Common myeloid progenitor, CD34-positive (primary cell): ENCODE data around the gene WDSUB1.

Experiments used
- CTCF ChIA-PET: fragments of 350-600 bp; sonication (Branson Sonifier 250); formaldehyde crosslinking; loops from one replicate; lab custom pipeline; 2021; ENCODE audit warnings: antibody characterized with exemption; lab: Charles Lee
- POLR2A ChIA-PET: fragments of 350-600 bp; sonication (Branson Sonifier 250); formaldehyde crosslinking; loops from one replicate; lab custom pipeline; 2021; ENCODE audit warnings: antibody characterized with exemption; lab: Charles Lee
- DNase-seq, 3 donors: peaks; one replicate each; pipeline versions ENCODE4 v3.0.0 to v3.0.0-alpha.2; 2013
- H3K27ac ChIP-seq, 2 experiments: 1 replicate in 1 of 2; 2 replicates in 1 of 2; pipeline ENCODE4 v1.7.0; 2013; ENCODE audit warnings: inconsistent platforms in 2 of 2, low read length in 2 of 2, mild to moderate bottlenecking in 2 of 2, low read depth in 1 of 2, moderate library complexity in 1 of 2; ENCODE audit not compliant: severe bottlenecking in 2 of 2, insufficient read depth in 1 of 2, poor library complexity in 1 of 2
- H3K27me3 ChIP-seq, 5 experiments: replicated peaks in 2 of 5; 1 replicate in 3 of 5; 2 replicates in 2 of 5; pipeline versions ENCODE4 v1.6.1 to v1.7.0; 2013; ENCODE audit warnings: low read length in 4 of 5, mild to moderate bottlenecking in 2 of 5, moderate library complexity in 2 of 5, inconsistent platforms in 1 of 5; ENCODE audit not compliant: insufficient read depth in 5 of 5, control insufficient read depth in 4 of 5
- H3K36me3 ChIP-seq, 4 experiments: 1 replicate in 2 of 4; 2 replicates in 2 of 4; pipeline versions ENCODE4 v1.6.1 to v1.7.0; 2013; ENCODE audit warnings: low read length in 3 of 4, control low read depth in 1 of 4, mild to moderate bottlenecking in 1 of 4; ENCODE audit not compliant: control insufficient read depth in 4 of 4, insufficient read depth in 4 of 4
- H3K4me1 ChIP-seq, 4 experiments: 1 replicate in 3 of 4; 2 replicates in 1 of 4; pipeline versions ENCODE4 v1.6.1 to v1.7.1; 2013; ENCODE audit warnings: low read length in 3 of 4, mild to moderate bottlenecking in 3 of 4, control low read depth in 1 of 4, inconsistent platforms in 1 of 4, moderate library complexity in 1 of 4; ENCODE audit not compliant: control insufficient read depth in 4 of 4, insufficient read depth in 4 of 4; ENCODE audit errors: control extremely low read depth in 1 of 4
- H3K4me3 ChIP-seq, 7 experiments: 1 replicate in 4 of 7; 2 replicates in 3 of 7; pipeline versions ENCODE4 v1.5.1 to v1.7.0; 2013; ENCODE audit warnings: mild to moderate bottlenecking in 7 of 7, low read length in 6 of 7, moderate library complexity in 6 of 7, inconsistent platforms in 2 of 7, low read depth in 2 of 7, control low read depth in 1 of 7; ENCODE audit not compliant: insufficient read depth in 4 of 7, control insufficient read depth in 1 of 7; ENCODE audit errors: extremely low read depth in 1 of 7
- H3K9me3 ChIP-seq, 5 experiments: 1 replicate in 4 of 5; 2 replicates in 1 of 5; pipeline versions ENCODE4 v1.6.1 to v1.7.1; 2013; ENCODE audit warnings: low read length in 4 of 5, mild to moderate bottlenecking in 2 of 5, inconsistent platforms in 1 of 5, low read depth in 1 of 5, moderate library complexity in 1 of 5; ENCODE audit not compliant: control insufficient read depth in 4 of 5, insufficient read depth in 2 of 5; ENCODE audit errors: control extremely low read depth in 1 of 5
- WGBS: methylation state at CpG from one replicate; pipeline ENCODE4 v1.1.5; 2013; ENCODE audit not compliant: insufficient coverage; 5-methylcytosine and 5-hydroxymethylcytosine counted together

WDSUB1 gene

DNA sequence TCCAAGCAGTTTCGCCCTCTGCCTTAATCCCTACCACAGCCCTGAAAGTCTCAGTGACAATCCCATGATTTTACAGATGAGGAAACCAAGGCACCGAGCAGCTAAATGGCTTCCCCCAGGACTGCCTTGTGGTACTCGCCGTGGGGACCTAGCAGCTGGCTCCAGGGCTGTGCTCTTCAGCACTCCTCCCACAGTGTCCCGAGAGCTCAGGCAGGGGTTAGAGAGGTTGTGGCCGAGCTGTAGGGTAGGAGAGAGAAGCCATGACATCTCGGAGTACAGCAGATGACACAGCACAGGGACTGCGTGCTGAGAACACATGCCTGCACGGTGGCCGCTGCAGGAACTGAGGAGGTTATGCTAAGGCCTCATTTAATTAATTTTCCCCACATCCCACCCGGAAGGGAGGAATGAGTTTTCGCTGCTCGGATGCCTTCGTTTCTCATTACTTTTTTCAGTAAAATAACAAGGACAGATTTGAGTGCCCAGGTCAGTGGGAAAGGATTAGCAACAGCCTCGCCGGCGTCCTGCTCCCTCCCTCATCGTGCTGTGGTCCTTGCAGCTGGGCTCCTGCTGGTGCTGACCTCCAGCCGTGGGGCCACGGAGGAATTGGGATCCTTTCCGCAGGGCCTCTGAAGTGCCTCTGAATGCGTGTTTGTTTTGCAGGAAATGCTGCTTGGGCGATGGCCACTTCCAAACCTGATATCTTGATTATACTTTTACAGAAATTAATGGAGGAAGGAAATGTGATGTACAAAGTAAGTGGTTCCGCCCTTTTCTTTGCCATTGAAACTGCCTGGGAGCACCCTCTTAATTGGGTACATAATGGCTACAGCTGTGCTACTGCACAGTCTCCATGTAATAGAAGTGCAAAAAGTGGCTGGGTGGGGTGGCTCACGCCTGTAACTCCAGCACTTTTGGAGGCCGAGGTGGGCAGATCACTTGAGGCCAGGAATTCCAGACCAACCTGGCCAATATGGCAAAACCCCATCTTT is 61.2 kb downstream of the WDSUB1 start:
- ChIA-PET CTCF (interaction anchor here (0.6 to 1.4 kb wide), 3 partner anchors 24 to 192 kb away, joined by 3 to 7 read pairs (median 4); partner anchors contain the start of gene WDSUB1), POLR2A (no interaction called here)
- no peak overlapping the region for H3K27ac ChIP-seq
- DNase-seq, result no peak
- no peaks in the 10 kb centered on the region for H3K27me3 ChIP-seq
- H3K4me3 ChIP-seq, result no peak overlapping the region
- 96% methylated on average over 17 of the region's 26 CpGs for WGBS
- H3K4me1 ChIP-seq, result peaks cover 0 to 6% (median 4%) of the 10 kb centered on the region in 4 experiments
- peaks cover 0 to 53% (median 27%) of the 10 kb centered on the region in 4 experiments for H3K36me3 ChIP-seq
- H3K9me3 ChIP-seq, result no peaks in the 10 kb centered on the region

DNA sequence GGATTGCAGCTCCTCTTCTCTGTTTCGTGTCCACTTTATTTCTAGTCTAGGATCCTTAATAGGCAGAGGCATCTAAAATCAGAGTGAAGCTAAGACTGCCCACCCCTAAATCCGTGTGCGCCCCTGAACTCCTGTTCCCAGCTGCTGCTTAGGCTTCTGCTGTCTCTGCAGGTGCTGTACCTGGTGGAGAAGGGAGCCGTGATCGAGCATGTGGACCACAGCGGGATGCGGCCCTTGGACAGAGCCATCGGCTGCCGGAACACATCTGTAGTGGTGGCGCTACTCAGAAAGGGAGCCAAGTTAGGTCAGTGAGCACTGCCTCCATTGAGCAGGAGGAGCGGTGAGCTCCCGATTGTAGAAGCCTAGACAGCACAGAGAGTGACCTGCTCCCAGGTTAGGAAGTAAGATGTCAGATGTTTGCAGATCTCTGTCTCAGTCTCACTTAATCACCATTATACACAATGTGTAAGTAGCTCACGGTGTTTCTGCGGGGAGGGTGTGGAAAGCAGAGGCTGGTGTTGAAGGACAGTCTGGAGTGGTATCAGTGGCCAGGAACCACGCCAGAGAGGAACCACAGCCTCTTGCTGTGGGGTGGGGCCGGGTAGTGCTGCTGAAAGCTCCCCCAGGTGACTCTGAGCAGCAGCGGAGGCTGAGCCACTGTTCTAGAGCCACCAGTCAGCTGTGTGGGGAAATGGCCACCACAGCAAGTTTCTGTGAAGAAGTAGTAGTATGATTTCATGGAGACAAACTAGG is 62.3 kb downstream of the WDSUB1 start:
- no peak for DNase-seq
- CTCF ChIA-PET, result interaction anchor here (0.8 to 1.8 kb wide), 3 partner anchors 9 to 62 kb away, joined by 4 to 7 read pairs (median 5); partner anchors contain the start of gene WDSUB1
- Histone ChIP-seq H3K27ac (no peak overlapping the region), H3K9me3 (no peaks in the 10 kb centered on the region), H3K4me3 (no peak overlapping the region), H3K36me3 (peaks cover 0 to 50% (median 22%) of the 10 kb centered on the region in 4 experiments), H3K4me1 (peaks cover 0 to 6% (median 4%) of the 10 kb centered on the region in 4 experiments), H3K27me3 (no peaks in the 10 kb centered on the region)
- 97% methylated on average over 14 of the region's 17 CpGs for WGBS
- POLR2A ChIA-PET, result interaction anchor here (0.6 kb wide), 1 partner anchor 155 kb away, joined by 3 read pairs; no protein-coding TSS in a partner anchor

DNA sequence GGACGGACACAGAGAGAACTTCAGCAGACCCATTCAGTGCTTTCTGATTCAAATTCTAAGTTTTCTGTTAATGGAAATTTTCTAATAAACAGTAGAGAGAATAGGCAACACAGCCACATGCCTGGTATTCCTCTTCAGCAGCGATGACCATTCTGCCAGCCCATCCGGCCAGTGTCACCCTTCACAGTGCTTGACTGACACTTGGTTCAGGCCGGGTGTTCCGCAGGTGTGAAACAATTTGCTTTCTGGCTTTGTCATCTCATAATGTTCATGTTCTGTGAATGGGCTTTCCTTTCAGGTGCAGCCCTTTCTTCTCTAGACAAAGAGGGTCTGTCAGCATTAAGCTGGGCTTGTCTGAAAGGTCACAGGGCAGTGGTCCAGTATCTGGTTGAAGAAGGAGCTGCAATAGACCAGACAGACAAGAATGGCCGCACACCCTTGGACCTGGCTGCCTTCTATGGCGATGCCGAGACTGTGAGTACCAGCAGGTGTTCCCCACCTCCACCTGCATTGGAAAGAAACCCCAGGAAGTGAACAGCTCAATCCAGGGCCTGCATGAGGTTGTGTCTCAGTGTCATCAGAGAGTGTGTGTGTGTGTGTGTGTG is 67.0 kb downstream of the WDSUB1 start:
- Histone ChIP-seq H3K9me3 (no peaks in the 10 kb centered on the region), H3K36me3 (peaks cover 6 to 53% (median 37%) of the 10 kb centered on the region in 4 experiments), H3K4me3 (no peak overlapping the region), H3K27ac (no peak overlapping the region), H3K27me3 (no peaks in the 10 kb centered on the region), H3K4me1 (no peaks in the 10 kb centered on the region)
- CTCF ChIA-PET, result interaction anchor here (0.6 to 1.2 kb wide), 2 partner anchors 12 to 1957 kb away, joined by 4 read pairs; no protein-coding TSS in a partner anchor
- no peak for DNase-seq
- POLR2A ChIA-PET, result no interaction called here
- 95% methylated on average over 8 of the region's 8 CpGs for WGBS

DNA sequence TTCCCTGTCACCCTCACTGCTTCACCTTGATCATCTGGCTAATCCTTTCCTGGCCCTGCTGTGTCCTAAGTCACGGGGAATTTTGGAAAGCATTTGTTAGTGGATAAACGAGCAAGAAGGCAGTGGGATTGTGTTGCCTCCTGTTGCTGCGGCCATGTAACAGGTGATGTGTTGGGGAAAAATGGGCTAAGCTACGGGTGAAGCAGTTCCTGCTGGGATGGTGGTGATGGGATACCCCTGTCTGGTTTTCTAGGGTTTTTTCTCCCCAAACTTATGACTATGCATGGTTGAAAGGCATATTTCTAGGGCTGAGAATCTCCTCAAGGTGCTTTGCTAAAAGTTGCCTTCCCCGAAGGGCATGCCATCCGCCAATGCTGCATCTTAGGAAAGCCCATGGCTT is 68.1 kb downstream of the WDSUB1 start:
- no peak for DNase-seq
- no peak overlapping the region for H3K4me3 ChIP-seq
- no peak overlapping the region for H3K27ac ChIP-seq
- no peaks in the 10 kb centered on the region for H3K4me1 ChIP-seq
- no peaks in the 10 kb centered on the region for H3K27me3 ChIP-seq
- WGBS, result 98% methylated on average over 6 of the region's 6 CpGs
- H3K36me3 ChIP-seq, result peaks cover 6 to 45% (median 30%) of the 10 kb centered on the region in 4 experiments
- no peaks in the 10 kb centered on the region for H3K9me3 ChIP-seq
- ChIA-PET CTCF (no interaction called here), POLR2A (no interaction called here)

DNA sequence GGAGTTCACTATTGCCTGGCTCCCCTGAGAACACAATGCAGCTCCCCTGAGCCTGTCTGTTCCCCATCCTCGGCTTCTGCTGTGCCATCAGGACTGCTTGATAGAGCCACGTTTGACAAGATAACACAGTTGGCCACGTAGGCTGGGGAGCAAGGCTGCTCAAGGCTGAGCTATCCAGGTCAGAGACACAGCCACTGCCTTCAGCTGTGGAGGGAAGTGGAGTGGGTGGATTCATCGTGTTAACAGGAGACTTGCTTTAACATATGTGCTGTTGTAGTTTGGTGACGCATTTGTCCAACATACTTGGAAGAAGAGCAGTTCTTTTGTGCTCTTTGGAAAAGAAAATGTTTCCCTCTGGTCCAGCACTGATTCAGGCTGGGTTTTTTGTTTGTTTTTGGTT is 68.8 kb downstream of the WDSUB1 start:
- no peaks in the 10 kb centered on the region for H3K27me3 ChIP-seq
- no peak for DNase-seq
- H3K9me3 ChIP-seq, result no peaks in the 10 kb centered on the region
- WGBS, result 98% methylated on average over 5 of the region's 5 CpGs
- peaks cover 6 to 45% (median 30%) of the 10 kb centered on the region in 4 experiments for H3K36me3 ChIP-seq
- H3K4me3 ChIP-seq, result no peak overlapping the region
- no peak overlapping the region for H3K27ac ChIP-seq
- no peaks in the 10 kb centered on the region for H3K4me1 ChIP-seq
- ChIA-PET CTCF (no interaction called here), POLR2A (no interaction called here)

DNA sequence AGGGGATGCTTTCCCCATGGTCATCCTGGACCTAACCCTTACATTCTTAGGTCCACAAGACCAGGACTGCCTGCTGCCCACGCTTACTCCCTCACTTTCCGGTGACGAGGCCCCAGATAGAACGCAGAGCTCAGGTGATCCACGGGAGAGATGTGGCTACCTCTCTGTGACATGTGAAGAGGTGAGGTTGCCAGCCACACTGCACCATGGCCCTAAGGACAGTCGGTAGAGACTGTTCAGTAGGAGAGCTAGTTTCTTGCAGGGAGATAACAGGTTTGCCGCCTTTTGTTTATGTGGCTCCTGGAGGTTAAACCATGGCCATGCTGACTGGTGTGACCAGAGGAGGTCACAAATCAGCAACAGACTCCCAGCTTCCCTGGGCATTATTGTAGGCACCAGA is 71.4 kb downstream of the WDSUB1 start:
- H3K4me3 ChIP-seq, result no peak overlapping the region
- H3K9me3 ChIP-seq, result no peaks in the 10 kb centered on the region
- 100% methylated on average over 5 of the region's 7 CpGs for WGBS
- ChIA-PET POLR2A (no interaction called here), CTCF (interaction anchor here (1.2 to 2.0 kb wide), 3 partner anchors 9 to 13 kb away, joined by 3 to 5 read pairs (median 4); no protein-coding TSS in a partner anchor)
- no peak for DNase-seq
- no peak overlapping the region for H3K27ac ChIP-seq
- H3K27me3 ChIP-seq, result no peaks in the 10 kb centered on the region
- no peaks in the 10 kb centered on the region for H3K4me1 ChIP-seq
- H3K36me3 ChIP-seq, result peaks cover 6 to 41% (median 26%) of the 10 kb centered on the region in 4 experiments
